GM21515 (cell line): ENCODE results near the gene CTXND1.

Source experiments
- ATAC-seq: cut with Tn5 transposase; IDR thresholded peaks from one replicate; pipeline ENCODE4 v1.9.1; 2021; ENCODE audit not compliant: unreplicated experiment

The CTXND1 gene

GRCh38 chr15:80183306-80183705 is 68.7 kb downstream of the CTXND1 start:
- ATAC-seq: no peak

GRCh38 chr15:80182611-80183261 is 69.3 kb downstream of the CTXND1 start:
- ATAC-seq: no peak

- no peak for ATAC-seq
Measured at GRCh38 chr15:80180986-80181385, 71.0 kb downstream of the CTXND1 start.

GRCh38 chr15:80180468-80180867 is 71.5 kb downstream of the CTXND1 start:
- ATAC-seq: no peak

GRCh38 chr15:80179935-80180334 is 72.1 kb downstream of the CTXND1 start:
- ATAC-seq: no peak

GRCh38 chr15:80179025-80179759 is 72.8 kb downstream of the CTXND1 start:
- ATAC-seq: no peak

- ATAC-seq: no peak
Measured at GRCh38 chr15:80177156-80177555, 74.9 kb downstream of the CTXND1 start.

- ATAC-seq: no peak
Measured at GRCh38 chr15:80176443-80176842, 75.6 kb downstream of the CTXND1 start.

- ATAC-seq: no peak
Measured at GRCh38 chr15:80175436-80175835, 76.6 kb downstream of the CTXND1 start.

- no peak for ATAC-seq
Measured at GRCh38 chr15:80174017-80174746, 77.8 kb downstream of the CTXND1 start.

GRCh38 chr15:80173022-80173759 is 78.8 kb downstream of the CTXND1 start:
- ATAC-seq: no peak

GRCh38 chr15:80172401-80172800 is 79.6 kb downstream of the CTXND1 start:
- no peak for ATAC-seq

GRCh38 chr15:80171787-80172186 is 80.2 kb downstream of the CTXND1 start:
- ATAC-seq: no peak

- ATAC-seq: no peak
Measured at GRCh38 chr15:80170596-80170995, 81.4 kb downstream of the CTXND1 start.

GRCh38 chr15:80169768-80170357 is 82.2 kb downstream of the CTXND1 start:
- no peak for ATAC-seq

GRCh38 chr15:80168421-80168820 is 83.6 kb downstream of the CTXND1 start:
- ATAC-seq: no peak

GRCh38 chr15:80167936-80168335 is 84.1 kb downstream of the CTXND1 start:
- ATAC-seq: no peak

- ATAC-seq: no peak
Measured at GRCh38 chr15:80163897-80164296, 88.1 kb downstream of the CTXND1 start.

- ATAC-seq: no peak
Measured at GRCh38 chr15:80163217-80163616, 88.8 kb downstream of the CTXND1 start.

GRCh38 chr15:80162059-80162554 is 89.9 kb downstream of the CTXND1 start:
- no peak for ATAC-seq
